Activated CD8-positive, alpha-beta memory T cell treated with anti-CD3 and anti-CD28 coated beads, Interleukin-2, amount 50 U/mL, for 48 hours (primary cell): ENCODE results near the gene LIX1.

ENCODE experiments used
- DNase-seq: peaks from one replicate; pipeline ENCODE4 v3.0.0-alpha.2; 2020

Gene LIX1

DNA sequence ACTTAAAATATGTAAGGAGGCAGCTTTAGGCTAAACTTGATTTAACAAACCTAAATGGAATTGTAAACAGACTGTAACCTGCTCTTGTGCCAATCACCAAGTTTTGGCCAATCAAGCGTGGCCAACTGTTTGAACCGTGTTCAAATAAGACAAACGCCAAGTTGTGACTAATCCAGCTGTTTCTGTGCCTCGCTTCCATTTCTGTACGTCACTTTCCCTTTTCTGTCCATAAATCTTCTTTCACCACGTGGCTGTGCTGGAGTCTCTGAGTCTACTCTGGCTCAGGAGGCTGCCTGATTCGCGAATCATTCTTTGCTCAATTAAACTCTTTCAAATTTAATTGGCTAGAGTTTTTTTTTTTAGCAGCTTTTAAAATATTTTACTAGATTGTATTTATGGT is 71.3 kb downstream of the LIX1 start:
- no peak for DNase-seq

DNA sequence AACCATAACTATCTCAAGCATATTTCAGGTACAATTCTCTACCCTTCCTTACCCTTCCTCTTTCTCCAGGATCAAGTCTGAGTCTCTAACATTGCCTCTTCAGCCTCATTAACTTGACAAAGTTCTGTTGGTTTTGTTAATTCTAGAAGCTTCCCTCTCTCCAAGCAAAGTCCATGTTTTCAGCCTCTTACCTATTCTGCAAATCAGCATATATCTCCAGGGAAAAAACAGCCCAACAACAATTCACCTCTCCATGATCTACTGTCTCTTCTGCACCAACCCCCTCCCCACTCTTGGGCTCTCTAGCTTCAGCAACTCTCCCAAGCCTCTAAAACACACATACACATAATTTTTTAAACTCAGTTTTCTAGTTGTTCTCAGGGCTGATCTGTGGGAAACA is 72.2 kb downstream of the LIX1 start:
- no peak for DNase-seq

DNA sequence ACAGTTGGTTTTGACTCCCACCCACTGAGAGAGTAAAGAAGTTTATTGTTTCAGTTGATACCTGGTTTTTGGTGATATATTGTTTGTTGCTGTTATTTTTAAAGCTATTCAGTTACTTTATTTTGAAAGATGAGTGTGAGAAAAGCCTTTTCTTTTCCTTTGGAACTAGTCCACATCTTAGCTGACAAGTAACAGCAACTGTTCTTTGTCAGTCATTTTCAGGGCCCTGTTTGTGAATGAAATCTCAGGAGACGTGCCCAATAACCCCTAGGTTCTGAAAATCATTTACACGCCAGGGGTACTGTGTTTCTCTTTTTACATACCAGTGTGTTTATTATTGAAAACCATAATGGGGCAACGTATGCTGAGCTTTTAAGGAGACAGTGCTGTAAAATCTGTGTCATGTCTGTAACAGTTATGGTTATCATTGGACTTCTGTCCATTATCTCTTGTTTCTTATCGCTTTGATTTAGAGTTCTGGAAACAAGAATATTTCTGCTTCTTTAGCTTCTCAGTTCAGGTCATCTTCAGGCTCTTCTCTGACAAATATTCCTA is 75.0 kb downstream of the LIX1 start:
- no peak for DNase-seq

DNA sequence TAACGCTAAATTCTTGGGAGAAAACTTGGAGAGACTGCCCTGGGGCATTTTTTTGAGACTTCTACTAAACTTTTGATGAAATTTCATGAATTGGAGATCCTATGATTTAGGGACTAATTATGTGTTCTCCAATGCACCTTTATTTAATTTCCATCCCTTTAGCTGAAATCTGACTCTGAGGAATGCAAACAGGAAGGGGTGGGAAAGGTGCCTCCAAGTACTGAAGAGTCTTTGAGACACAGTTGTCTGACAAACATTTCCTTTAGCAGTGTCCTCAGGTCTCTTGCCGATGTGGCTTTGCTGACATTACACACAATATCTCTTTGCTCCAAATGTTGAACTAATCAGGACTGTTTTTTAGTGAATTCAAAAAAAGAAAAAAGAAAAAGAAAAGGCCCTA is 76.9 kb downstream of the LIX1 start:
- no peak for DNase-seq

DNA sequence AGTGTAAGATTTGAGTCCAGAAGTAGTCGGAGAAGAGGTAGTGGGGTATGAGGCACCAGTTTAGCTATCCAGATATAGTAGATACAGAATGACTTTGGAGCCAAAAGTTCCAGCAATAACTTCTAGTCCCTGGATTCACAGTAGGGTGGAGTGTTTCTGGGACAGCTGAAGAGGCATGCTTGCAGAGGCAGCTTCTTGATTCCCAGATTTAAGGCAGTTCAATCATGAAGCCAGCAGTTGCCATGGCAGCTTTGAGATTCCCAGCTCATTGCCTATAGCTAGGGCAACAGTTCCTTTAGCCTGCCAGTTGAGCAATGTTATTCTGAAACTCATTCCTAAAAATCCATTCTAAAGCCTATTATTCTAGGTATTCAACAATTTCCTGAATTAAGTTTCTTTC is 79.2 kb downstream of the LIX1 start:
- no peak for DNase-seq

DNA sequence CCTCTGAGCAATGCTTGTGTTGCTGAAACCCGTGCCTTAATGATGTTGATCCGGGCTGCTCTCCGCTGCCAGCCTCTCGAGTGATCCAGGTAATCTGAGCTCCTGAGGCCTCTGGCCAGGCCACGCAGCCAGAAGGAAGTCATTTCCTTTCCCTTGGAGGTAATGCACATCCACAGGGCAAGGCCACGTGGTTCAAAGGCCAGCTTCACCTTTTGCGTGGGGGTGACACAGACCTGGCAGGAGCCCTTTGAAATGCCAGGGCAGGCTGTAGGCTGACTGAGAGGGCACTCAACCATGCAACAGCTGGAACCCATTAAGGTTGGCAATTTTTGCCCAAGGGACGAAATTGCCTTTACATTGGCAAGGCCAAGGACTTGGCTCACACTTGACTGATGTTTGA is 80.4 kb downstream of the LIX1 start:
- DNase-seq = no peak

DNA sequence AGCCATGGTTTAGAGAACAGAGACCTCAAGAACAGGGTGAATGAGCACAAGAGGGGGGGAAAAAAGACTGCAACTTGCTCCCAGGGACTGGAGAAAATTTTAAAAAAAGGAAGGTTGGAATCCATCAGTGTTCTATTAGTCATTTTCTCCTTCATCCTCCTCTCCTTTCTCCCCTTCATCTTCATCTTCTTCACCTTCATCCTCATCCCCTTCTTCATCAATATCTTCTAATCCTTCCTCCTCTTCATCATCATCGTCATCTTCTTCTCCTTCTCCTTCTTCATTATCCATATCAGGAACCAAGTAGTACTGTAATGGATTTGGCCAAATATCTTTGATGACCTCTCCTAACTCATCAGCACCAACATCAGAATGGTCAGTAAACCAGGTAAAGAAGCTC is 86.1 kb downstream of the LIX1 start:
- no peak for DNase-seq

DNA sequence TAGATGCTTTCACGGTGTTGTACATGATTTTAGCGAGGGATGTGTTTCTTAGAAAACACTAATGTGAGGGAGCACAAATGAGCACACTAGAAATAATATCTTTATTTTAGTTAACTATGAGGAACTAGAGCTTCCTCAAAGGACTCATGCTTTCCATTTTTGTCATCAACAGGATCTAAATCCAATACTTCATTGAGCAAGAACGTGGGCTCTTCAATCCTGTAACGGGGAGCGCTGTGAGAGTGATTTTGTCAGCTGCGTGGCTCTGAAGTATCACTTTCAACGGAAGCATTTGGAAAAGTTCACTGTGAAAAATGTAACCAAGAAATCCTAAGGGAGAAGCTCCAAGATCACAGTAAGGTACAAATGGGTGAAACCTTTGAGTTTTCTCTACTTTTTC is 93.2 kb downstream of the LIX1 start:
- no peak for DNase-seq

DNA sequence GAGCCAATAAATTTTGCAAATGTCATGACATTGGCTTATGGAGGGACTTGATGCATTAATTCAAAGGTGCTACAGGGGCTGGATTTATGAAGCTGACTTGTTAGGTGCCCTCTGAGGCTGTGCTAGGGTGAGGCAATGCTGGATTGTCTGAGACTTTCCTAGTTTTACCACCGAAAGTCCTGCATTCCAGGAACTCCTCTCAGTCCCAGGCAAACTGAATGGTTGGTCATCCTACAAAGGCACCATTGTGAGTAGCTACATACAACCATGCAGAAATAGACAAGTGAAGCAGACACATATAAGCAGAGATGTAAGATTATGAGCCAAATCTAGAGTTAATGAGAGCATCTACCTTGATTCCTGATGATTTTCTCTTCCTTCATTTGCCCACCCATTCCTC is 95.3 kb downstream of the LIX1 start:
- DNase-seq = no peak

DNA sequence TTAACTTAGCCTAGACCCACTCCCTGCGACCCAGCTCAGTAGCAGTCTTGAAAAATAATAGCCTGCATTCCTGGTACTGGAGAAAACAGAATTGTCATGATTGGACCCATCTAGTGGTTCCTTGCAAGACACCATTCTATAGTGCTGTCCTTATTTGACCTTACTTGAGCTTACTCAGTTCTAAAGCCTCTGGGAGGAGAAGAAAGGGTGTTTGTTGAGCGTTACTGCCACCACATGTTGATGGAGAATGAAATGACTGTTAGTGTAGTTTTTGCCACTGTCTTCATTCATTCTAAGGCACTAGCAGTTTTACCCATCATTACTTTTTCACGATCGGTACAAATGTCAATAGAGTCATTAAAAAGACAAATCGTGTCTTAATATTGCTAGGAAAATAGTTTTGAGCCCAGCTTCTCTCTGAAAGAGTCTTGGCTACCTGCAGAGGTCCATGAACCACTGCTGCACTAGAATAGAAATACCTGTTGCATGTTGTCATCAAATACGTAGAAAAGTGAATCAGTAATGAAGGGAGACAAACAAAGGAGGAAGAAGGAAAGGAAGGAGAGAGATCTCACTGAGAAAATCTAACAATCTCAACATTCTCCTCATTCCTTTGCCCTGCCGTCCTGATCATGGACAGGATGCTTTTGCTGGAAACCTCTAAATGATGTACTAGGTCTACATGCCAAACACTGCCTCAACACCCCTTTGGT is 96.0 kb downstream of the LIX1 start:
- DNase-seq = no peak

DNA sequence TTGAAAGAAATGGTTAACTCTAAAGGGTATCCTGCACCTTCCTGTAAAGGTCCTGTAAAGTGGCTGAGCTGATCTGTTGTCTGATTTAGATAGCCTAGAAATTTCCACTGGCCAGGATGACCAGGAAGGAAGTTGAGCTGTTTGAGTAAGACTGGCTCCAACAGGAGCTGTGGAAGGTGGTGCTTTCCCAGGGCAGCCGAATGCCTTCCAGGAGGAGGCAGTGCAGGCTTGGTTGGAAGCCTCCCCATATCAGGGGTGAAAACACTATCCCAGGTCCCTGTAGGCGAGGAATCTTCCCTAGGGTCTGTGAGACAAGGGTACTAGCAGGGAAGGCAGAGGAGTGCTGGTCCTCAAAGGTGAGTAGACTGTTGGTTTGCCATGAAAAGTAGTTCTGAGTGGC is 98.4 kb downstream of the LIX1 start:
- DNase-seq = no peak

DNA sequence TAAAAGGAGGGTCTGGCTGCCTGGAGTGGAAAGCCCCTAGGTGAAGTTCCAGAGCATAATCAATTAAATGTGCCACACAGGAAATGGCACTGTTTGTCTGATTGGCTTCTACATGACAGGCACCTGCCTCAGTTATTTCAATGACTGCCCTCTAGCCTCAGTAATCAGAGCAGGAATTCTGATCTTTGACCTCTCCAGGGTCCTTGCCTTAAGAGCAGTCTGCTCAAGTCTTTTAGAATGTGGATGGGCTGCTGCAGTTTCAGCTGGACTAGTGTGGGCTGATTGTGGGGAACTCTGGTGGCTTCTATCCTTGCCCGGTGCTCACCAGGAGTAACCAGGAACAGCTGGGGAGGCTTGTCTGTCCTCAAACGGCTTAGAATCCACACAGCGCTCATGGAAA is 98.9 kb downstream of the LIX1 start:
- DNase-seq = no peak

DNA sequence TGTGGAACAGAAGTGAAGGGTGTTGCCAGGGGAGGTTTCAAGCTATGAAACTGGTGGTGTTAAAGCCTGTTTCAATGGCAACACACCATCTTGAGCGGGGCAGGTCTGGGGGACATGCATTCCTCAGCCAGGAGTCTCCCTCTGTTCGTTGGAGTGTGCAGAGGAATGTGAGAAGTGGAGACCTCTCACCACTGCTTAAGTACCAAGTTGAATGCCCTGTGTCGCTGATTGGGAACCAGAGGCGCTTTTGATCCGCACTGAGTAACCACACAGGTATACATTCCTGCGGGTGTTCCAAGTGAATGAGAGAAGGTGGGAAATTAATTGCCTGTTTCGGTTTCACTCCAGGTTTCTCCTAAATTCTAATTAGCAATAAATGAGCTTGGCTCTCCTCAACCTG is 99.4 kb downstream of the LIX1 start:
- no peak for DNase-seq
